H1 (cell line): Measurements from ENCODE around the gene DDX51. TPM values are rescaled to one million over a fixed set of nuclear protein-coding genes. Genes with fewer than 3 reads are reported as not detected.

Experiments used
- CTCF ChIA-PET: fragments of 300-600 bp; sonication (Branson Sonifier 250); formaldehyde crosslinking; loops from one replicate; lab custom pipeline; 2021; ENCODE audit not compliant: partially characterized antibody; lab: Charles Lee
- POLR2A ChIA-PET: fragments of 300-600 bp; sonication (Branson Sonifier 250); formaldehyde crosslinking; loops from one replicate; lab custom pipeline; 2021; ENCODE audit warnings: inconsistent platforms; ENCODE audit not compliant: partially characterized antibody; lab: Charles Lee
- DNase-seq, 2 experiments: peaks; one replicate each; pipeline versions ENCODE4 v3.0.0 to v3.0.0-alpha.2; 2010 to 2022; ENCODE audit warnings: low spot score in 2 of 2, low read depth in 1 of 2, mixed read lengths in 1 of 2
- FAIRE-seq: peaks from 2 replicates; lab custom pipeline; 2011; peaks lifted over from hg19 to GRCh38; lab: Jason Lieb, UNC
- H2AFZ ChIP-seq: 2 replicates; pipeline ENCODE4 v1.8.1; 2012; ENCODE audit warnings: low read length, inconsistent platforms
- H2AK5ac ChIP-seq: 2 replicates; pipeline ENCODE4 v1.6.1; 2013; ENCODE audit warnings: low read depth, low read length
- H2BK120ac ChIP-seq: replicated peaks from 2 replicates; pipeline ENCODE3; 2013; ENCODE audit warnings: low read depth, low read length, inconsistent platforms
- H2BK12ac ChIP-seq: 2 replicates; pipeline ENCODE4 v1.6.1; 2013; ENCODE audit warnings: low read depth, low read length
- H2BK15ac ChIP-seq: 2 replicates; pipeline ENCODE4 v1.6.1; 2013; ENCODE audit warnings: low read length
- H2BK20ac ChIP-seq: 2 replicates; pipeline ENCODE4 v1.6.1; 2013; ENCODE audit warnings: low read length
- H2BK5ac ChIP-seq: 2 replicates; pipeline ENCODE4 v1.6.1; 2013; ENCODE audit warnings: low read depth, low read length
- H3K14ac ChIP-seq: 2 replicates; pipeline ENCODE4 v1.6.1; 2013; ENCODE audit warnings: inconsistent platforms; ENCODE audit not compliant: insufficient read length
- H3K18ac ChIP-seq: 2 replicates; pipeline ENCODE4 v1.6.1; 2013; ENCODE audit warnings: low read length; ENCODE audit errors: extremely low read depth
- H3K23ac ChIP-seq: 2 replicates; pipeline ENCODE4 v1.6.1; 2013; ENCODE audit warnings: inconsistent platforms; ENCODE audit not compliant: insufficient read length
- H3K23me2 ChIP-seq: 2 replicates; pipeline ENCODE4 v1.6.1; 2013; ENCODE audit warnings: low read depth, low read length
- H3K27ac ChIP-seq: 2 replicates; pipeline ENCODE4 v1.6.1; 2011; ENCODE audit warnings: low read depth, low read length, inconsistent platforms
- H3K27me3 ChIP-seq, 4 experiments: replicated peaks in 1 of 4; 1 replicate in 1 of 4; 2 replicates in 3 of 4; pipeline versions ENCODE4 v1.6.1 to v1.8.1; 2011 to 2013; ENCODE audit warnings: low read length in 3 of 4, mild to moderate bottlenecking in 3 of 4, inconsistent platforms in 2 of 4, mixed read lengths in 2 of 4, moderate library complexity in 1 of 4; ENCODE audit not compliant: control insufficient read depth in 3 of 4, insufficient read depth in 3 of 4; ENCODE audit errors: extremely low read depth in 1 of 4
- H3K36me3 ChIP-seq, 4 experiments: 2 replicates each; pipeline versions ENCODE4 v1.6.1 to v1.8.1; 2011 to 2013; ENCODE audit warnings: mild to moderate bottlenecking in 4 of 4, low read length in 3 of 4, moderate library complexity in 2 of 4, control low read depth in 1 of 4, inconsistent platforms in 1 of 4; ENCODE audit not compliant: insufficient read depth in 4 of 4, control insufficient read depth in 2 of 4
- H3K4ac ChIP-seq: replicated peaks from 2 replicates; pipeline ENCODE3; 2013; ENCODE audit warnings: low read length, low read depth, mixed read lengths, inconsistent platforms; ENCODE audit not compliant: insufficient read length
- H3K4me1 ChIP-seq, 4 experiments: replicated peaks in 1 of 4; 1 replicate in 1 of 4; 2 replicates in 3 of 4; pipeline versions ENCODE4 v1.6.1 to v1.8.1; 2011 to 2013; ENCODE audit warnings: low read length in 3 of 4, inconsistent platforms in 2 of 4, mixed read lengths in 1 of 4; ENCODE audit not compliant: insufficient read depth in 4 of 4, control insufficient read depth in 3 of 4
- H3K4me2 ChIP-seq, 2 experiments: 2 replicates each; pipeline versions ENCODE4 v1.6.1 to v1.8.1; 2011 to 2013; ENCODE audit warnings: low read depth in 2 of 2, low read length in 2 of 2, control low read depth in 1 of 2, inconsistent platforms in 1 of 2, mild to moderate bottlenecking in 1 of 2; ENCODE audit not compliant: insufficient read depth in 1 of 2
- H3K4me3 ChIP-seq, 4 experiments: fragments of 200-600, 300-600 bp in 1 of 4; sonication (generic), shearing (Covaris generic), sonication (Bioruptor Twin) in 1 of 4; 2 replicates each; pipeline versions ENCODE4 v1.5.1 to v1.8.1; 2011 to 2016; ENCODE audit warnings: low read length in 4 of 4, low read depth in 3 of 4, control low read depth in 2 of 4, inconsistent platforms in 2 of 4, mild to moderate bottlenecking in 2 of 4, mixed read lengths in 1 of 4, moderate library complexity in 1 of 4; ENCODE audit not compliant: insufficient read depth in 2 of 4; ENCODE audit errors: extremely low read depth in 1 of 4
- H3K56ac ChIP-seq: replicated peaks from 2 replicates; pipeline ENCODE3; 2013; ENCODE audit warnings: low read depth, mild to moderate bottlenecking, mixed read lengths, low read length, inconsistent platforms; ENCODE audit not compliant: insufficient read length
- H3K79me1 ChIP-seq: 2 replicates; pipeline ENCODE4 v1.6.1; 2013; ENCODE audit warnings: low read depth, low read length, control low read depth
- H3K79me2 ChIP-seq, 2 experiments: 2 replicates each; pipeline versions ENCODE4 v1.6.1 to v1.8.1; 2012 to 2013; ENCODE audit warnings: low read length in 2 of 2, mild to moderate bottlenecking in 2 of 2, inconsistent platforms in 1 of 2; ENCODE audit not compliant: insufficient read depth in 2 of 2, control insufficient read depth in 1 of 2
- H3K9ac ChIP-seq, 4 experiments: replicated peaks in 1 of 4; 1 replicate in 1 of 4; 2 replicates in 3 of 4; pipeline versions ENCODE4 v1.6.1 to v1.8.1; 2011 to 2013; ENCODE audit warnings: low read depth in 3 of 4, low read length in 3 of 4, control low read depth in 2 of 4, mild to moderate bottlenecking in 2 of 4, moderate library complexity in 2 of 4, inconsistent platforms in 1 of 4; ENCODE audit errors: extremely low read depth in 1 of 4
- H3K9me3 ChIP-seq, 2 experiments: 2 replicates each; pipeline versions ENCODE4 v1.6.1 to v1.8.1; 2012 to 2013; ENCODE audit warnings: mild to moderate bottlenecking in 2 of 2, moderate library complexity in 2 of 2, control low read depth in 1 of 2, inconsistent platforms in 1 of 2, low read depth in 1 of 2, low read length in 1 of 2, mixed read lengths in 1 of 2; ENCODE audit not compliant: insufficient read depth in 2 of 2
- H4K20me1 ChIP-seq, 2 experiments: replicated peaks in 1 of 2; 2 replicates each; pipeline versions ENCODE3 to v1.8.1; 2011 to 2013; ENCODE audit warnings: inconsistent platforms in 2 of 2, low read length in 2 of 2, mild to moderate bottlenecking in 1 of 2; ENCODE audit not compliant: insufficient read depth in 2 of 2, control insufficient read depth in 1 of 2
- H4K5ac ChIP-seq: 2 replicates; pipeline ENCODE4 v1.6.1; 2013; ENCODE audit warnings: low read length, low read depth, mixed read lengths, inconsistent platforms; ENCODE audit not compliant: insufficient read length
- H4K8ac ChIP-seq: 2 replicates; pipeline ENCODE4 v1.8.0; 2013; ENCODE audit warnings: mild to moderate bottlenecking, moderate library complexity, low read length, inconsistent platforms; ENCODE audit not compliant: insufficient read depth; ENCODE audit errors: extremely low read depth
- H4K91ac ChIP-seq: replicated peaks from 2 replicates; pipeline ENCODE3; 2013; ENCODE audit warnings: low read length, mixed read lengths, inconsistent platforms; ENCODE audit not compliant: insufficient read length
- ASH2L ChIP-seq: fragments of 200-600, 300-600 bp; sonication (generic); IDR thresholded peaks from one replicate; pipeline ENCODE4 v1.7.1; 2017; ENCODE audit warnings: low read length
- ATF3 ChIP-seq: IDR thresholded peaks from 2 replicates; pipeline ENCODE4 v1.6.1; 2011; ENCODE audit warnings: low read depth, mild to moderate bottlenecking, low read length; ENCODE audit not compliant: insufficient read depth
- CREB1 ChIP-seq: IDR thresholded peaks from 2 replicates; pipeline ENCODE4 v1.6.1; 2012; ENCODE audit warnings: inconsistent platforms
- EP300 ChIP-seq, 2 experiments: IDR thresholded peaks; 1 replicate in 1 of 2; 2 replicates in 1 of 2; pipeline ENCODE4 v1.6.1; 2011 to 2012; ENCODE audit warnings: low read depth in 2 of 2, low read length in 2 of 2, mild to moderate bottlenecking in 2 of 2, borderline replicate concordance in 1 of 2, inconsistent platforms in 1 of 2, moderate library complexity in 1 of 2
- JUN ChIP-seq: IDR thresholded peaks from 2 replicates; pipeline ENCODE4 v1.6.1; 2011; ENCODE audit warnings: low read depth, mild to moderate bottlenecking, improper control_type of control experiment, low read length
- MAX ChIP-seq: IDR thresholded peaks from 2 replicates; pipeline ENCODE4 v1.6.1; 2012; ENCODE audit warnings: inconsistent platforms
- TAF1 ChIP-seq: IDR thresholded peaks from 2 replicates; pipeline ENCODE4 v1.6.1; 2011; ENCODE audit warnings: mild to moderate bottlenecking, low read depth, low read length
- TBP ChIP-seq: IDR thresholded peaks from 2 replicates; pipeline ENCODE4 v1.6.1; 2011; ENCODE audit warnings: low read depth, low read length, improper control_type of control experiment
- TEAD4 ChIP-seq: IDR thresholded peaks from 2 replicates; pipeline ENCODE4 v1.6.1; 2012; ENCODE audit warnings: low read depth, low read length, inconsistent platforms, mixed read lengths
- USF2 ChIP-seq: IDR thresholded peaks from 2 replicates; pipeline ENCODE4 v1.6.1; 2011; ENCODE audit warnings: low read length, improper control_type of control experiment
- WGBS, 2 experiments: shearing (Covaris generic) in 1 of 2; methylation state at CpG; one replicate each; pipeline versions ENCODE4 v1.1.6 to v1.1.7; 2013 to 2015; ENCODE audit warnings: low lambda C conversion rate in 2 of 2, mixed read lengths in 2 of 2, inconsistent platforms in 1 of 2, low coverage in 1 of 2, missing lambda C conversion rate in 1 of 2; ENCODE audit not compliant: insufficient replicate concordance in 2 of 2, insufficient coverage in 1 of 2, insufficient read length in 1 of 2; ENCODE audit errors: extremely low coverage in 1 of 2, missing lambda C conversion rate in 1 of 2; 5-methylcytosine and 5-hydroxymethylcytosine counted together
- polyA plus RNA-seq, 7 experiments: library from polyadenylated mRNA; depleted of rRNA in 3 of 7; stranded (reverse) in 5 of 7; unstranded in 2 of 7; fragments of >200 nt in 5 of 7; fragments of 200-250 nt in 2 of 7; gene quantifications; 1 replicate in 5 of 7; 2 replicates in 1 of 7; 4 replicates in 1 of 7; pipeline versions ENCODE4 v1.2.1 to v1.2.3, GENCODE V29; 2011 to 2013; ENCODE audit warnings: missing spikeins in 2 of 7, mixed read lengths in 2 of 7
- total RNA-seq: library from RNA; stranded (reverse); fragmentation: NEBNext Ultra II Directional; extraction: Animal tissue kit (Norgen Biotek cat#: 25700); gene quantifications from 2 replicates; pipeline ENCODE4 v1.2.1, GENCODE V29; 2021

Gene DDX51
- total and polyA plus RNA-seq, 2 of the 8 experiments (the other 6 are each of a cell fraction or from before 2014, with no cell fraction given), result 11.2 to 24.4 TPM

GRCh38 chr12:132123970-132124765 lies 20.0 kb downstream of the DDX51 start:
- Histone ChIP-seq H3K79me2 (no peaks in the 10 kb centered on the region), H3K79me1 (no peaks in the 10 kb centered on the region), H2BK120ac (no peak overlapping the region), H3K4me1 (no peaks in the 10 kb centered on the region), H3K36me3 (peaks cover 2 to 35% (median 25%) of the 10 kb centered on the region in 4 experiments; a peak in 6 of 8 replicates), H4K91ac (no peak overlapping the region), H3K27ac (no peak overlapping the region), H2BK20ac (no peak overlapping the region), H2BK5ac (no peak overlapping the region), H3K23me2 (peaks cover 5% of the 10 kb centered on the region; the same call in 1 of the 2 replicates), H3K56ac (peak overlapping the region; percentile 77), H3K4ac (no peak overlapping the region), H3K14ac (no peak overlapping the region), H3K18ac (no peak overlapping the region), H4K8ac (no peak overlapping the region), H2AK5ac (no peak overlapping the region), H2AFZ (no peak overlapping the region), H2BK12ac (no peak overlapping the region), H3K9ac (no peak overlapping the region), H3K4me2 (no peak overlapping the region), H3K27me3 (no peaks in the 10 kb centered on the region), H3K4me3 (no peak overlapping the region), H4K20me1 (peaks cover 0 to 4% of the 10 kb centered on the region in 2 experiments), H3K9me3 (peaks cover 10 to 16% of the 10 kb centered on the region in 2 experiments), H3K23ac (no peak overlapping the region)
- 83% methylated on average over 12 of the region's 12 CpGs; no CpG with 5 or more reads in 1 of the 2 experiments for WGBS, 2 experiments
- DNase-seq, result no peak
- POLR2A ChIA-PET, result interaction anchor here (1.7 kb wide), 1 partner anchor 9 kb away, joined by 8 read pairs; no protein-coding TSS in a partner anchor
- no peak for TF ChIP-seq TBP
- TF ChIP-seq ASH2L, result no peak
- TF ChIP-seq TAF1, result no peak
- no peak for TF ChIP-seq ATF3
- no peak for TF ChIP-seq CREB1
- TF ChIP-seq JUN, result no peak
- TF ChIP-seq TEAD4, result no peak
- no peak for TF ChIP-seq EP300 (IDR thresholded peaks at IDR 0.05; ENCODE audit: borderline replicate concordance in 1 of 2, low read depth in 2 of 2, low read length in 2 of 2)
- TF ChIP-seq MAX, result no peak
- TF ChIP-seq USF2, result no peak
- TF ChIP-seq, all 59 proteins: peak for 0
- no peak for FAIRE-seq
- CTCF ChIA-PET, result interaction anchor here (0.9 to 1.1 kb wide), 2 partner anchors 9 to 19 kb away, joined by 3 to 4 read pairs; no protein-coding TSS in a partner anchor
- Histone ChIP-seq H2BK15ac (no peak overlapping the region), H4K5ac (no peak overlapping the region)
